Mucosa of descending colon (tissue), 3 donors: ENCODE measurements around the gene PHKG1. TPM values are rescaled to one million over a fixed set of nuclear protein-coding genes. Genes with fewer than 3 reads are reported as not detected.
A peak's percentile ranks its signal among the peaks of the same experiment; 100 is the strongest.
"Not testable (repeated sequence)": the region's sequence is repeated elsewhere in the genome, so short reads cannot be mapped to it uniquely, and the experiment has no call there.

Source experiments
- ATAC-seq: fragments of 200-7000 bp; cut with Tn5 transposase; one replicate; pipeline ENCODE4 v1.9.1; 2020; ENCODE audit warnings: mild to moderate bottlenecking, moderate library complexity
- DNase-seq, 3 donors: peaks; one replicate each; pipeline ENCODE4 v3.0.0-alpha.2; 2020
- H3K36me3 ChIP-seq: fragments of 200-600 bp; one replicate; pipeline ENCODE4 v1.8.0; 2021; ENCODE audit warnings: low read depth, mild to moderate bottlenecking
- H3K4me1 ChIP-seq: fragments of 200-600 bp; one replicate; pipeline ENCODE4 v1.8.0; 2021; ENCODE audit warnings: low read depth, mild to moderate bottlenecking
- H3K4me3 ChIP-seq: fragments of 200-600 bp; one replicate; pipeline ENCODE4 v1.8.0; 2021; ENCODE audit warnings: mild to moderate bottlenecking
- H3K9me3 ChIP-seq: fragments of 200-600 bp; one replicate; pipeline ENCODE4 v1.8.0; 2021; ENCODE audit warnings: mild to moderate bottlenecking
- CTCF ChIP-seq: fragments of 200-600 bp; IDR thresholded peaks from one replicate; pipeline ENCODE4 v1.8.0; 2022; ENCODE audit warnings: antibody characterized with exemption, mild to moderate bottlenecking
- intact Hi-C, 2 donors: fragments of 100-400 bp; cut with DNase I in 1 of 2; cut with micrococcal nuclease in 1 of 2; formaldehyde crosslinking; loops; one replicate each; pipeline versions ENCODE4 v1.11.0 to v1.11.1; 2022; cut with DNase I, micrococcal nuclease
- total RNA-seq, 3 donors: library from RNA; stranded (reverse); fragmentation: NEBNext Ultra II Directional in 2 of 3; extraction: Animal tissue kit (Norgen Biotek cat#: 25700) in 2 of 3; gene quantifications; one replicate each; pipeline versions ENCODE4 v1.2.1 to v1.2.4, GENCODE V29; 2021 to 2023
- donor health status: DM: no; HTN: no; CAD: no; lungs with moderate emphysema.
- donor health status: DM: no; HTN: no; CAD: no.
- donor health status: DM: no; HTN: yes; CAD: no.

The PHKG1 gene
- total RNA-seq, 3 donors from 2014 or later, result 0.58 to 11.6 (median 2.0) TPM

- no peak for TF ChIP-seq CTCF
- H3K9me3 ChIP-seq, result no peaks in the 10 kb centered on the region
- intact Hi-C loops, result no loop called here
- H3K4me3 ChIP-seq, result no peak within 1 kb of the TSS
- no peaks in the 10 kb centered on the region for H3K4me1 ChIP-seq
- peak in 2 of 3 donors; percentile 20 to 63 for DNase-seq
- ATAC-seq, result peak; percentile 91
- H3K36me3 ChIP-seq, result no peaks in the 10 kb centered on the region
These were observed 23.2 kb upstream of the PHKG1 start, which contains the start of gene NUPR2 for GRCh38 chr7:56115852-56116538. Gene NUPR2 (minus strand): TSS chr7:56116417. CDS start chr7:56116314, 103 bp downstream.

GRCh38 chr7:56112244-56112643 lies 19.5 kb upstream of the PHKG1 start:
- H3K4me1 ChIP-seq, H3K4me3 ChIP-seq, ATAC-seq, H3K36me3 ChIP-seq, intact Hi-C loops, H3K9me3 ChIP-seq, DNase-seq: not testable (repeated sequence)

GRCh38 chr7:56110611-56111010 lies 17.9 kb upstream of the PHKG1 start:
- Histone ChIP-seq H3K4me1 (peaks cover 3% of the 10 kb centered on the region), H3K36me3 (no peaks in the 10 kb centered on the region), H3K9me3 (no peaks in the 10 kb centered on the region), H3K4me3 (no peak overlapping the region)
- DNase-seq, result no peak
- ATAC-seq, result no peak
- no peak for TF ChIP-seq CTCF
- intact Hi-C loops, result no loop called here

GRCh38 chr7:56107954-56108258 lies 15.2 kb upstream of the PHKG1 start:
- no peaks in the 10 kb centered on the region for H3K9me3 ChIP-seq
- H3K4me1 ChIP-seq, result peaks cover 12% of the 10 kb centered on the region
- no peak for TF ChIP-seq CTCF
- ATAC-seq (no peak), DNase-seq (no peak)
- no peak overlapping the region for H3K4me3 ChIP-seq
- intact Hi-C loops, result no loop called here
- H3K36me3 ChIP-seq, result peaks cover 7% of the 10 kb centered on the region

- ATAC-seq (peak; percentile 100), DNase-seq (peak; percentile 95 to 98 (median 98))
- TF ChIP-seq CTCF, result no peak
- no peaks in the 10 kb centered on the region for H3K9me3 ChIP-seq
- H3K36me3 ChIP-seq, result peaks cover 18% of the 10 kb centered on the region
- peaks cover 12% of the 10 kb centered on the region for H3K4me1 ChIP-seq
- peak within 1 kb of the TSS; percentile 95 for H3K4me3 ChIP-seq
- intact Hi-C loops, result no loop called here
These were observed 13.6 kb upstream of the PHKG1 start, which contains the start of gene CHCHD2 for GRCh38 chr7:56106108-56107073. Gene CHCHD2 (minus strand): TSS chr7:56106476. CDS start chr7:56106413, 63 bp downstream.

GRCh38 chr7:56105508-56105907 lies 12.8 kb upstream of the PHKG1 start:
- Histone ChIP-seq H3K4me1 (peaks cover 12% of the 10 kb centered on the region), H3K36me3 (peaks cover 23% of the 10 kb centered on the region), H3K4me3 (peak overlapping the region; percentile 95), H3K9me3 (no peaks in the 10 kb centered on the region)
- intact Hi-C loops, result no loop called here
- no peak for TF ChIP-seq CTCF
- DNase-seq (peak in 1 of 3 donors; percentile 50), ATAC-seq (peak; percentile 63)

- ATAC-seq, H3K9me3 ChIP-seq, DNase-seq, H3K4me3 ChIP-seq, intact Hi-C loops: not testable (repeated sequence)
- Histone ChIP-seq H3K4me1 (peaks cover 12% of the 10 kb centered on the region), H3K36me3 (peaks cover 23% of the 10 kb centered on the region)
These were observed 11.4 kb upstream of the PHKG1 start for GRCh38 chr7:56104138-56104537.
